Smooth muscle cell (in vitro differentiated cells): Measurements from ENCODE around the gene BCL11A. TPM values are rescaled to one million over a fixed set of nuclear protein-coding genes. Genes with fewer than 3 reads are reported as not detected.
A peak's percentile ranks its signal among the peaks of the same experiment; 100 is the strongest.

Experiments used
- DNase-seq: peaks from one replicate; lab custom pipeline; 2025; ENCODE audit not compliant: unreplicated experiment; lab: John Stamatoyannopoulos, UW
- H2AFZ ChIP-seq: fragments of 200-600 bp; sonication (generic); 2 replicates; pipeline ENCODE4 v1.6.0; 2016; ENCODE audit warnings: antibody characterized with exemption, low read depth, mild to moderate bottlenecking
- H3F3A ChIP-seq: fragments of 200-600 bp; sonication (generic); 2 replicates; pipeline ENCODE4 v1.6.0; 2017; ENCODE audit warnings: antibody characterized with exemption, low read depth
- H3K27ac ChIP-seq: fragments of 200-600 bp; sonication (generic); 2 replicates; pipeline ENCODE4 v1.5.1; 2016; ENCODE audit warnings: low read depth, mild to moderate bottlenecking
- H3K27me3 ChIP-seq: fragments of 200-600 bp; sonication (generic); 2 replicates; pipeline ENCODE4 v1.6.1; 2016; ENCODE audit warnings: low read depth, mild to moderate bottlenecking
- H3K36me3 ChIP-seq: fragments of 200-600 bp; sonication (generic); 2 replicates; pipeline ENCODE4 v1.5.1; 2016; ENCODE audit warnings: low read depth
- H3K4me1 ChIP-seq: fragments of 200-600 bp; sonication (generic); 2 replicates; pipeline ENCODE4 v1.5.1; 2016; ENCODE audit warnings: low read depth
- H3K4me2 ChIP-seq: fragments of 200-600 bp; sonication (generic); 2 replicates; pipeline ENCODE4 v1.6.0; 2016; ENCODE audit warnings: mild to moderate bottlenecking
- H3K4me3 ChIP-seq: fragments of 200-600 bp; sonication (generic); 2 replicates; pipeline ENCODE4 v1.5.1; 2016; ENCODE audit warnings: mild to moderate bottlenecking
- H3K79me2 ChIP-seq: fragments of 200-600 bp; sonication (generic); 2 replicates; pipeline ENCODE4 v1.6.0; 2016; ENCODE audit warnings: low read depth, mild to moderate bottlenecking
- H3K9ac ChIP-seq: fragments of 200-600 bp; sonication (generic); 2 replicates; pipeline ENCODE4 v1.6.0; 2016; ENCODE audit warnings: low read depth
- H3K9me3 ChIP-seq: fragments of 200-600 bp; sonication (generic); replicated peaks from 2 replicates; pipeline ENCODE4 v1.5.1; 2016; ENCODE audit warnings: low read depth
- H4K20me1 ChIP-seq: fragments of 200-600 bp; sonication (generic); 2 replicates; pipeline ENCODE4 v1.6.0; 2016; ENCODE audit warnings: low read depth
- CTCF ChIP-seq: fragments of 200-600 bp; sonication (generic); IDR thresholded peaks from 2 replicates; pipeline ENCODE4 v1.5.1; 2017; ENCODE audit warnings: borderline replicate concordance, mild to moderate bottlenecking, antibody characterized with exemption; ENCODE audit not compliant: insufficient read depth, poor library complexity, severe bottlenecking
- WGBS: methylation state at CpG from one replicate; pipeline ENCODE4 v1.1.7; 2016; ENCODE audit warnings: low lambda C conversion rate; 5-methylcytosine and 5-hydroxymethylcytosine counted together
- polyA plus RNA-seq: library from polyadenylated mRNA; unstranded; fragments of >200 nt; fragmentation: Nextera tagmentation; extraction: Ambion mirVana; gene quantifications from 2 replicates; pipeline ENCODE4 v1.2.1, GENCODE V29; 2016
- total RNA-seq: library from RNA; depleted of rRNA; stranded (reverse); fragments of >200 nt; gene quantifications from 2 replicates; pipeline ENCODE4 v1.2.3, GENCODE V29; 2014

BCL11A gene
- total and polyA plus RNA-seq, 2 experiments from 2014 or later, result 15.8 to 20.0 TPM

- H3K27ac ChIP-seq, result no peak overlapping the region
- no peak for DNase-seq
- H3K4me3 ChIP-seq, result no peak overlapping the region
- no peaks in the 10 kb centered on the region for H3K9me3 ChIP-seq
- no peak for TF ChIP-seq CTCF
- WGBS, result 93% methylated on average over 4 of the region's 4 CpGs
- H3K36me3 ChIP-seq, result no peaks in the 10 kb centered on the region
- no peak overlapping the region for H2AFZ ChIP-seq
- H4K20me1 ChIP-seq, result peaks cover 33% of the 10 kb centered on the region
- H3K4me2 ChIP-seq, result no peak overlapping the region
- peaks cover 73% of the 10 kb centered on the region for H3K79me2 ChIP-seq
- H3F3A ChIP-seq, result no peaks in the 10 kb centered on the region
- H3K4me1 ChIP-seq, result peaks cover 1% of the 10 kb centered on the region
- H3K27me3 ChIP-seq, result no peaks in the 10 kb centered on the region
- no peak overlapping the region for H3K9ac ChIP-seq
Observed at GRCh38 chr2:60489289-60489688, 64.2 kb downstream of the BCL11A start.

GRCh38 chr2:60488291-60488690 is 65.2 kb downstream of the BCL11A start:
- Histone ChIP-seq H3K79me2 (peaks cover 63% of the 10 kb centered on the region), H3K9ac (no peak overlapping the region), H3K4me2 (no peak overlapping the region), H3K36me3 (no peaks in the 10 kb centered on the region), H3K4me3 (no peak overlapping the region), H3F3A (peaks cover 6% of the 10 kb centered on the region), H4K20me1 (peaks cover 24% of the 10 kb centered on the region), H3K9me3 (no peaks in the 10 kb centered on the region), H3K4me1 (peaks cover 11% of the 10 kb centered on the region), H2AFZ (no peak overlapping the region), H3K27me3 (no peaks in the 10 kb centered on the region), H3K27ac (peak overlapping the region; percentile 39)
- DNase-seq, result no peak
- WGBS, result 91% methylated on average over 3 of the region's 3 CpGs
- no peak for TF ChIP-seq CTCF

DNA sequence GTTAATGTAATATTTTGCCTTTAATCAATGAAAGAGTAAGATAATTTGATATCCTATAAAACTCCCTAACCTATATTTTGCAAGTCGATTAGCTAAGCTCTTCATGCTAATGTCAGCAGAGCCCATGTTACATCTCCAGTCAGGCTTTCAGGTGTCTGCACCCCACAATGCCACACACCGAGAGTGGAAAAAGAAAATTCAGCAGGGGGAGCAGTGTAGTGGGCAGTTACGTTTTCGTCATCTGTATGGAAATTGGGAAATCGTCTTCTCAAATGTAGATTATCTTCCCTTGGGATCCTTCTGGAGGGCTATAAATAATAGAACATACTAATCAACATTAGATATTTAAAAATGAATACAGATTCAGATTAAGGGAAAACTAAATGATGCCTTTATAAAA is 66.3 kb downstream of the BCL11A start:
- Histone ChIP-seq H3K27me3 (no peaks in the 10 kb centered on the region), H3K27ac (peak overlapping the region; percentile 94), H3K9me3 (no peaks in the 10 kb centered on the region), H3F3A (peaks cover 11% of the 10 kb centered on the region), H3K79me2 (peaks cover 61% of the 10 kb centered on the region), H4K20me1 (peaks cover 14% of the 10 kb centered on the region), H3K4me1 (peaks cover 13% of the 10 kb centered on the region), H3K4me2 (no peak overlapping the region), H3K4me3 (no peak overlapping the region), H3K9ac (no peak overlapping the region), H2AFZ (no peak overlapping the region), H3K36me3 (no peaks in the 10 kb centered on the region)
- 97% methylated on average over 5 of the region's 5 CpGs for WGBS
- TF ChIP-seq CTCF, result no peak
- no peak for DNase-seq

DNA sequence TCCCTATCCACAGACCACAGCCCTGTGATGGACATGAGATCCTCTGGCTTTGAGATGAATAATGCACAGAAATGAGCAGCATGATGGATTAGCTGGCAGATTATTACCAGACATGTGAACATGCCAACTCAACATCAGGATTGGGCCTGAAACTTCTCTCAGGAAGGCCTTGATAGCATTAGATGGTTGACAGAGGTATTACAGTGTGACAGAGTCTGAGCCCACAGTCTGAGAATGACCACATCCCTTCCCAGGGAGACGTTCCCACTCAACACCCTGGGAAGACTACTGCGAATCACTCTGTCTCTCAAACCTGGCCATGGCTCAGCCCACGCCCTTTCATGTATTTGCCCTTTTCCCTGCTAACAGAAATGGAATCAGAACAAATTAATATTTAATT is 66.9 kb downstream of the BCL11A start:
- no peak for DNase-seq
- H3K27ac ChIP-seq, result peak overlapping the region; percentile 94

More for the DNA sequence above, 66.9 kb downstream of the BCL11A start:
- no peak for TF ChIP-seq CTCF
- Histone ChIP-seq H3K36me3 (no peaks in the 10 kb centered on the region), H4K20me1 (peaks cover 10% of the 10 kb centered on the region), H3K4me2 (no peak overlapping the region), H3K4me1 (peaks cover 13% of the 10 kb centered on the region), H3F3A (peaks cover 11% of the 10 kb centered on the region), H3K79me2 (peaks cover 61% of the 10 kb centered on the region), H3K9ac (no peak overlapping the region), H3K27me3 (no peaks in the 10 kb centered on the region), H3K4me3 (no peak overlapping the region), H3K9me3 (no peaks in the 10 kb centered on the region), H2AFZ (no peak overlapping the region)
- 57% methylated on average over 3 of the region's 3 CpGs for WGBS
